Lung (tissue), 12 donors: Measurements from ENCODE around the gene ZDHHC13. TPM values are rescaled to one million over a fixed set of nuclear protein-coding genes. Genes with fewer than 3 reads are reported as not detected.

Source experiments
- ATAC-seq: fragments of 200-7000 bp; cut with Tn5 transposase; one replicate; pipeline ENCODE4 v1.9.1; 2020; ENCODE audit warnings: moderate number of reproducible peaks; ENCODE audit not compliant: insufficient read depth, low FRiP score
- DNase-seq, 3 donors: peaks; one replicate each; pipeline ENCODE4 v3.0.0-alpha.2; 2013 to 2017
- H3K27ac ChIP-seq, 2 donors: one replicate each; pipeline ENCODE4 v1.5.1; 2013; ENCODE audit warnings: mild to moderate bottlenecking in 2 of 2, moderate library complexity in 2 of 2, control low read depth in 1 of 2, inconsistent platforms in 1 of 2, low read depth in 1 of 2, low read length in 1 of 2
- H3K27me3 ChIP-seq, 3 donors: one replicate each; pipeline ENCODE4 v1.5.1; 2013; ENCODE audit warnings: low read length in 2 of 3; ENCODE audit not compliant: control insufficient read depth in 3 of 3, insufficient read depth in 3 of 3
- H3K36me3 ChIP-seq, 4 donors: one replicate each; pipeline ENCODE4 v1.5.1; 2013; ENCODE audit warnings: low read length in 4 of 4, mild to moderate bottlenecking in 1 of 4, moderate library complexity in 1 of 4; ENCODE audit not compliant: control insufficient read depth in 4 of 4, insufficient read depth in 4 of 4
- H3K4me1 ChIP-seq, 5 donors: one replicate each; pipeline ENCODE4 v1.5.1; 2013; ENCODE audit warnings: low read length in 5 of 5, mild to moderate bottlenecking in 2 of 5, moderate library complexity in 1 of 5; ENCODE audit not compliant: control insufficient read depth in 5 of 5, insufficient read depth in 5 of 5
- H3K4me3 ChIP-seq: one replicate; pipeline ENCODE4 v1.5.1; 2013; ENCODE audit warnings: mild to moderate bottlenecking, control low read depth, moderate library complexity
- H3K9ac ChIP-seq, 2 donors: one replicate each; pipeline ENCODE4 v1.5.1; 2013; ENCODE audit warnings: low read length in 2 of 2, control low read depth in 1 of 2; ENCODE audit not compliant: insufficient read depth in 1 of 2
- H3K9me3 ChIP-seq, 4 donors: one replicate each; pipeline ENCODE4 v1.5.1; 2013; ENCODE audit warnings: low read length in 3 of 4, mild to moderate bottlenecking in 1 of 4, moderate library complexity in 1 of 4; ENCODE audit not compliant: control insufficient read depth in 4 of 4, insufficient read depth in 3 of 4
- CTCF ChIP-seq: IDR thresholded peaks from 2 replicates; pipeline ENCODE4 v1.5.1; 2012; ENCODE audit warnings: mild to moderate bottlenecking; ENCODE audit errors: control extremely low read depth, extremely low read depth
- WGBS, 2 donors: extraction: QIAGEN DNeasy Blood & Tissue Kit; methylation state at CpG; one replicate each; pipeline ENCODE4 v1.1.7; 2013; 5-methylcytosine and 5-hydroxymethylcytosine counted together
- polyA plus RNA-seq, 2 donors: library from polyadenylated mRNA; stranded (reverse); fragments of 200-250 nt; gene quantifications; one replicate each; pipeline ENCODE4 v1.2.1, GENCODE V29; 2013
- total RNA-seq, 2 donors: library from RNA; depleted of rRNA in 1 of 2; stranded (reverse); fragments of >200 nt in 1 of 2; gene quantifications; one replicate each; pipeline ENCODE4 v1.2.1, GENCODE V29; 2014 to 2021
- donor health status: control.
- donor health status: control.
- donor health status: Bipolar disorder and iron deficiency.
- donor health status: healthy.
- donor health status: DM: yes; HTN: yes; CAD: no.

ZDHHC13 gene
- total and polyA plus RNA-seq, 4 donors, result 10.6 to 20.0 (median 12.4) TPM

GRCh38 chr11:19201737-19202605 lies 85.0 kb downstream of the ZDHHC13 start, which contains the start of gene CSRP3:
Gene CSRP3, minus strand, starts transcription at chr11:19201983. Its CDS starts 9,535 bp downstream, at chr11:19192448.
- ATAC-seq, result no peak
- 79 to 86% methylated on average over 7 of the region's 7 CpGs for WGBS, 2 donors
- Histone ChIP-seq H3K9ac (no peak within 1 kb of the TSS), H3K4me3 (no peak within 1 kb of the TSS), H3K27me3 (no peaks in the 10 kb centered on the region), H3K27ac (peak within 1 kb of the TSS in 1 of 2 donors; percentile 91), H3K36me3 (no peaks in the 10 kb centered on the region), H3K4me1 (peaks cover 0 to 18% (median 6%) of the 10 kb centered on the region in 5 donors), H3K9me3 (peaks cover 0 to 3% (median 0%) of the 10 kb centered on the region in 4 donors)
- no peak for DNase-seq
- no peak for TF ChIP-seq CTCF

GRCh38 chr11:19204836-19205235 lies 87.9 kb downstream of the ZDHHC13 start:
- no peak for ATAC-seq

GRCh38 chr11:19208181-19208580 lies 91.2 kb downstream of the ZDHHC13 start:
- Histone ChIP-seq H3K4me3 (no peak overlapping the region), H3K9me3 (peaks cover 0 to 3% (median 0%) of the 10 kb centered on the region in 4 donors), H3K9ac (no peak overlapping the region), H3K4me1 (peaks cover 0 to 5% (median 0%) of the 10 kb centered on the region in 5 donors), H3K27me3 (no peaks in the 10 kb centered on the region), H3K27ac (no peak overlapping the region), H3K36me3 (no peaks in the 10 kb centered on the region)
- TF ChIP-seq CTCF, result no peak
- no peak for ATAC-seq
- WGBS, 2 donors, result 96% methylated on average over 2 of the region's 2 CpGs
- DNase-seq, result no peak

More at GRCh38 chr11:19204836-19205235, 87.9 kb downstream of the ZDHHC13 start:
- Histone ChIP-seq H3K4me1 (peaks cover 0 to 14% (median 7%) of the 10 kb centered on the region in 5 donors), H3K9ac (no peak overlapping the region), H3K27ac (no peak overlapping the region), H3K4me3 (no peak overlapping the region), H3K9me3 (peaks cover 0 to 4% (median 0%) of the 10 kb centered on the region in 4 donors), H3K27me3 (no peaks in the 10 kb centered on the region), H3K36me3 (no peaks in the 10 kb centered on the region)
- no peak for TF ChIP-seq CTCF
- DNase-seq, result no peak
- WGBS, 2 donors, result 94 to 95% methylated on average over 5 of the region's 5 CpGs
